ENCODE measurements around the gene MGLL. TPM values are rescaled to one million over a fixed set of nuclear protein-coding genes. Genes with fewer than 3 reads are reported as not detected.

Gene MGLL
- total RNA-seq, 2 experiments from 2014 or later, result 19.2 to 21.6 TPM

DNA sequence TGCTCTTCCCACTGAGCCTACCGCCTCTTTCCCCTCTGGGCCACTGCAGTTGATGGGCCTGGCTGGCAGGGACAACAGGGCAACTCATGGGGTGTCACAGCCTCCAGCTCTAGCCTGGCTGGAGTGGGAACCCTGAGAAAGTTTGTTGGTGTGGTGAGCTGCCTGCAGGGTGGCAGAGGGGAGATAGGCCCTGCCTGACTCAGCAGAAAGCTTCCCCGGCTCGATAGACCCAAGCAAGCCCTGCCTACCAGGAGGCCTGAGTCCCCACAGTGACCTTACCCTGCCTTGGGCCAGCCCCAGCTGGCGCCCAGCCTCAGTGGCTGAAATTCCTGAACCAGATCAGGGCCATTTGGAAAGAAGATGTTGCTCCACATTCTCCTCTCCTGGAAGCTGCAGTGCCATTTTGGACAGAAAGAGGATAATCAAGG lies 120.2 kb downstream of the MGLL start:
- H3K27ac ChIP-seq (ENCODE audit: low read depth, low read length, poor library complexity, severe bottlenecking), result no peak overlapping the region
- H3K4me3 ChIP-seq (ENCODE audit: low read depth, low read length, poor library complexity, severe bottlenecking), result no peak overlapping the region
- intact Hi-C loops (cut with micrococcal nuclease; ENCODE audit: unreplicated experiment), result no loop called here
- no peaks in the 10 kb centered on the region for H3K9me2 ChIP-seq (ENCODE audit: insufficient read depth, low read length)
- no peak overlapping the region for H3K4me2 ChIP-seq (ENCODE audit: low read length)
- H3K36me3 ChIP-seq (ENCODE audit: insufficient read depth, low read length), result peaks cover 47% of the 10 kb centered on the region
- ChIA-PET CTCF (ENCODE audit: unreplicated experiment) (no interaction called here), POLR2A (no interaction called here)
- no peak overlapping the region for H2AFZ ChIP-seq (ENCODE audit: low read length)
- no peaks in the 10 kb centered on the region for H3K79me2 ChIP-seq (ENCODE audit: insufficient read depth, low read depth, low read length)
- no peaks in the 10 kb centered on the region for H3K9me3 ChIP-seq (ENCODE audit: low read length)
- no peak for TF ChIP-seq EZH2phosphoT487 (IDR thresholded peaks at IDR 0.05; ENCODE audit: borderline replicate concordance, low read depth, low read length)
- no TSS peak for BruUV-seq (replicated peaks)
- H4K20me1 ChIP-seq (ENCODE audit: insufficient read depth, low read length), result no peaks in the 10 kb centered on the region
- peaks cover 7% of the 10 kb centered on the region for H3K4me1 ChIP-seq (ENCODE audit: insufficient read depth, low read length, poor library complexity, severe bottlenecking)
- no peak for DNase-seq (ENCODE audit: low spot score)

DNA sequence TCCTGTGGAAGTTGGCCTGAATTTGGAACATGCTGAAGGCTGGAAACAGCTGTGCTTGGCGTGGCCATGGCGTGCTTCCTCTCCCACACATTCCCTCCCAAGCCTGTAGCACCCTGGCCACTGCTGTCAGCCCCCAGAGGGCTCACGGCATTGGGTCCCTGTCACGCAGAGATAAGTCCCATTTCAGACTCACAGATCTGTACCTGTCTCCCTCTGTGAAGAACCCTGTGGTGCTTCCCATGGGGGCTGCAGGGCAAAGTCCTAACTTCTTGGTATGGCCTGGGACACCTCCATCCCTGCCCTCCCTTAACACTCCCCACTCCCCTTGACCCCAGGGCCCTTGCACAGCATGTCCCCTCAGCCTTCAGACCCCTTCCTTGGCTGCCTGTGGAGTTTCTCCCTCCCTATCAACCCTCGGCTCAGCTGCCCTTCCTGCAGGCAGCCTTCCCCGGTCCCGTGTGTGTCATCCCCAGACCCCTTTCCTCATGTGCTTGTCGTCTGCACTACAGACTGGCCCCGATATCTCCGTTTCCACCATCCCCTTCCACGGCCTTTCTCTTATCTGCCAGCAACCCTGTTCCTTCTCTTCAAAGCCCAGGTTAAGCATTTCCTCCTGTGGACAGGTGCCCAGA lies 120.9 kb downstream of the MGLL start:
- H3K9me2 ChIP-seq (ENCODE audit: insufficient read depth, low read length), result no peaks in the 10 kb centered on the region
- CTCF ChIA-PET (ENCODE audit: unreplicated experiment), result no interaction called here
- DNase-seq (ENCODE audit: low spot score), result no peak
- peaks cover 14% of the 10 kb centered on the region for H3K4me1 ChIP-seq (ENCODE audit: insufficient read depth, low read length, poor library complexity, severe bottlenecking)
- H3K4me2 ChIP-seq (ENCODE audit: low read length), result no peak overlapping the region
- no peak overlapping the region for H3K4me3 ChIP-seq (ENCODE audit: low read depth, low read length, poor library complexity, severe bottlenecking)
- no peak overlapping the region for H3K27ac ChIP-seq (ENCODE audit: low read depth, low read length, poor library complexity, severe bottlenecking)
- intact Hi-C loops (cut with micrococcal nuclease; ENCODE audit: unreplicated experiment), result no loop called here
- POLR2A ChIA-PET, result no interaction called here
- no peak overlapping the region for H2AFZ ChIP-seq (ENCODE audit: low read length)
- no peaks in the 10 kb centered on the region for H3K79me2 ChIP-seq (ENCODE audit: insufficient read depth, low read depth, low read length)
- H4K20me1 ChIP-seq (ENCODE audit: insufficient read depth, low read length), result no peaks in the 10 kb centered on the region
- H3K9me3 ChIP-seq (ENCODE audit: low read length), result no peaks in the 10 kb centered on the region
- no TSS peak for BruUV-seq (replicated peaks)
- peaks cover 42% of the 10 kb centered on the region for H3K36me3 ChIP-seq (ENCODE audit: insufficient read depth, low read length)
- no peak for TF ChIP-seq EZH2phosphoT487 (IDR thresholded peaks at IDR 0.05; ENCODE audit: borderline replicate concordance, low read depth, low read length)
- TF ChIP-seq, protein P1, sequence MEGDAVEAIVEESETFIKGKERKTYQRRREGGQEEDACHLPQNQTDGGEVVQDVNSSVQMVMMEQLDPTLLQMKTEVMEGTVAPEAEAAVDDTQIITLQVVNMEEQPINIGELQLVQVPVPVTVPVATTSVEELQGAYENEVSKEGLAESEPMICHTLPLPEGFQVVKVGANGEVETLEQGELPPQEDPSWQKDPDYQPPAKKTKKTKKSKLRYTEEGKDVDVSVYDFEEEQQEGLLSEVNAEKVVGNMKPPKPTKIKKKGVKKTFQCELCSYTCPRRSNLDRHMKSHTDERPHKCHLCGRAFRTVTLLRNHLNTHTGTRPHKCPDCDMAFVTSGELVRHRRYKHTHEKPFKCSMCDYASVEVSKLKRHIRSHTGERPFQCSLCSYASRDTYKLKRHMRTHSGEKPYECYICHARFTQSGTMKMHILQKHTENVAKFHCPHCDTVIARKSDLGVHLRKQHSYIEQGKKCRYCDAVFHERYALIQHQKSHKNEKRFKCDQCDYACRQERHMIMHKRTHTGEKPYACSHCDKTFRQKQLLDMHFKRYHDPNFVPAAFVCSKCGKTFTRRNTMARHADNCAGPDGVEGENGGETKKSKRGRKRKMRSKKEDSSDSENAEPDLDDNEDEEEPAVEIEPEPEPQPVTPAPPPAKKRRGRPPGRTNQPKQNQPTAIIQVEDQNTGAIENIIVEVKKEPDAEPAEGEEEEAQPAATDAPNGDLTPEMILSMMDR (conservative IDR thresholded peaks at IDR 0.05; ENCODE audit: low read length), result no peak

DNA sequence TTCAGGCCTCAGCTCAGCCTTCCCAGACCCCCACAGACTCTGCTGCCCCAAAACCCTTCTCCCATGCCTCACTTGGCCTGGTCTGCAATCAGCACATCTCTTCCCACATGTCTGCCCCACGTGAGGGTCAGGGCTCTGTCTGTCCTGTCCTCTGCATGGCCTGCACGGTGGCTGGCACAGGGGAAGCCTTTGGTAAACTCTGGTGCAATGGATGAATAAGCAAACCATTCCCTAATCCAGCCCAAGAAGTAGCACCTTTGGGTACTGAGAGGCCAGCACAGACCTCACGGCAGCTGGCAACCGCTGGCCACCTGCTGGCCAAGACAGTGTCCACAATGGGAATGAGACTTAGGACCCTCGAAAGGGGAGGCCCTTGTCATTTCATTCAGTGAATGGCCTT lies 121.9 kb downstream of the MGLL start:
- intact Hi-C loops (cut with micrococcal nuclease; ENCODE audit: unreplicated experiment), result no loop called here
- BruUV-seq (replicated peaks), result no TSS peak
- DNase-seq (ENCODE audit: low spot score), result no peak

More for the DNA sequence above, 121.9 kb downstream of the MGLL start:
- TF ChIP-seq, protein P1 (conservative IDR thresholded peaks at IDR 0.05; ENCODE audit: low read length), result no peak
- TF ChIP-seq EZH2phosphoT487 (IDR thresholded peaks at IDR 0.05; ENCODE audit: borderline replicate concordance, low read depth, low read length), result no peak
- no peaks in the 10 kb centered on the region for H4K20me1 ChIP-seq (ENCODE audit: insufficient read depth, low read length)
- H3K27ac ChIP-seq (ENCODE audit: low read depth, low read length, poor library complexity, severe bottlenecking), result no peak overlapping the region
- ChIA-PET POLR2A (no interaction called here), CTCF (ENCODE audit: unreplicated experiment) (no interaction called here)
- no peaks in the 10 kb centered on the region for H3K9me2 ChIP-seq (ENCODE audit: insufficient read depth, low read length)
- H3K9me3 ChIP-seq (ENCODE audit: low read length), result no peaks in the 10 kb centered on the region
- no peak overlapping the region for H2AFZ ChIP-seq (ENCODE audit: low read length)
- no peaks in the 10 kb centered on the region for H3K79me2 ChIP-seq (ENCODE audit: insufficient read depth, low read depth, low read length)
- H3K4me2 ChIP-seq (ENCODE audit: low read length), result no peak overlapping the region
- H3K4me1 ChIP-seq (ENCODE audit: insufficient read depth, low read length, poor library complexity, severe bottlenecking), result peaks cover 14% of the 10 kb centered on the region
- H3K36me3 ChIP-seq (ENCODE audit: insufficient read depth, low read length), result peaks cover 32% of the 10 kb centered on the region
- no peak overlapping the region for H3K4me3 ChIP-seq (ENCODE audit: low read depth, low read length, poor library complexity, severe bottlenecking)

Measured in OCI-LY7 (cell line).